GM12878 (cell line): Measurements from ENCODE around the gene CLSTN2. TPM values are rescaled to one million over a fixed set of nuclear protein-coding genes. Genes with fewer than 3 reads are reported as not detected.

Experiments used
- ATAC-seq: fragments of 200-7000 bp; cut with Tn5 transposase; 3 replicates; pipeline ENCODE4 v1.9.1; 2020; ENCODE audit warnings: mild to moderate bottlenecking, moderate library complexity
- BruUV-seq: library from RNA; stranded (reverse); fragments of 400-500 nt; replicated peaks from 2 replicates; lab custom pipeline; 2021; lab: Mats Ljungman, UMichigan
- CTCF ChIA-PET: fragments of 300-600 bp; sonication (Branson Sonifier 250); formaldehyde crosslinking; extraction: SDS; loops from one replicate; lab custom pipeline; 2021; ENCODE audit warnings: inconsistent platforms; lab: Yijun Ruan, JAX
- POLR2A ChIA-PET: fragments of 350-600 bp; formaldehyde crosslinking; extraction: SDS; loops from one replicate; lab custom pipeline; 2021; ENCODE audit warnings: inconsistent platforms; lab: Charles Lee
- RAD21 ChIA-PET: fragments of 300-600 bp; sonication (Branson Sonifier 250); formaldehyde crosslinking; loops from one replicate; lab custom pipeline; 2023; ENCODE audit warnings: antibody characterized with exemption; ENCODE audit not compliant: unreplicated experiment; lab: Charles Lee
- SMC1A ChIA-PET: fragments of 300-600 bp; sonication (Branson Sonifier 250); formaldehyde crosslinking; loops from one replicate; lab custom pipeline; 2023; ENCODE audit not compliant: unreplicated experiment, uncharacterized antibody; lab: Charles Lee
- DNase-seq: peaks from one replicate; pipeline ENCODE4 v3.0.0-alpha.2; 2011; ENCODE audit warnings: low read depth, low spot score
- FAIRE-seq: peaks from 3 replicates; lab custom pipeline; 2011; peaks lifted over from hg19 to GRCh38; lab: Jason Lieb, UNC
- H2AFZ ChIP-seq: 2 replicates; pipeline ENCODE4 v1.6.0; 2011; ENCODE audit warnings: low read depth, low read length, control low read depth; ENCODE audit not compliant: control insufficient read depth
- H3K27ac ChIP-seq: 2 replicates; pipeline ENCODE4 v1.5.1; 2011; ENCODE audit warnings: control low read depth; ENCODE audit not compliant: control insufficient read depth, insufficient read depth
- H3K27me3 ChIP-seq, 2 experiments: replicated peaks in 1 of 2; 2 replicates each; pipeline versions ENCODE4 v1.6.0 to v1.6.1; 2011; ENCODE audit warnings: low read length in 1 of 2; ENCODE audit not compliant: control insufficient read depth in 2 of 2, insufficient read depth in 2 of 2
- H3K36me3 ChIP-seq, 2 experiments: 2 replicates each; pipeline ENCODE4 v1.5.1; 2011; ENCODE audit warnings: low read length in 1 of 2; ENCODE audit not compliant: control insufficient read depth in 2 of 2, insufficient read depth in 2 of 2
- H3K4me1 ChIP-seq: 2 replicates; pipeline ENCODE4 v1.6.1; 2011; ENCODE audit warnings: mild to moderate bottlenecking, low read length, moderate library complexity, mixed read lengths; ENCODE audit not compliant: control insufficient read depth, insufficient read depth
- H3K4me2 ChIP-seq: 2 replicates; pipeline ENCODE4 v1.6.0; 2011; ENCODE audit warnings: control low read depth; ENCODE audit not compliant: control insufficient read depth, insufficient read depth
- H3K4me3 ChIP-seq: fragments of 200-600 bp; sonication (generic); 2 replicates; pipeline ENCODE4 v1.5.1; 2016
- H3K79me2 ChIP-seq: 2 replicates; pipeline ENCODE4 v1.6.0; 2011; ENCODE audit warnings: low read length; ENCODE audit not compliant: control insufficient read depth, insufficient read depth
- H3K9ac ChIP-seq: 2 replicates; pipeline ENCODE4 v1.8.0; 2011; ENCODE audit warnings: low read length, control low read depth, mixed read lengths; ENCODE audit not compliant: control insufficient read depth, insufficient read depth
- H3K9me3 ChIP-seq: replicated peaks from 3 replicates; pipeline ENCODE4 v1.5.1; 2011; ENCODE audit warnings: mild to moderate bottlenecking, low read length; ENCODE audit not compliant: control insufficient read depth, insufficient read depth
- H4K20me1 ChIP-seq: 2 replicates; pipeline ENCODE4 v1.6.0; 2011; ENCODE audit not compliant: control insufficient read depth, insufficient read depth
- ATF3 ChIP-seq: IDR thresholded peaks from 2 replicates; pipeline ENCODE4 v1.6.1; 2011; ENCODE audit warnings: low read depth, mild to moderate bottlenecking, low read length, moderate library complexity, borderline replicate concordance; ENCODE audit errors: extremely low read depth
- DPF2 ChIP-seq: fragments of 450-650 bp; IDR thresholded peaks from 2 replicates; pipeline ENCODE4 v1.6.1; 2017; ENCODE audit warnings: mild to moderate bottlenecking
- IKZF2 ChIP-seq, 2 experiments: fragments of 450-650 bp; IDR thresholded peaks; 2 replicates each; pipeline ENCODE4 v1.6.1; 2017; ENCODE audit warnings: mild to moderate bottlenecking in 2 of 2, moderate library complexity in 2 of 2
- IRF4 ChIP-seq: IDR thresholded peaks from 2 replicates; pipeline ENCODE4 v1.6.1; 2011; ENCODE audit warnings: low read depth, low read length
- PBX3 ChIP-seq: IDR thresholded peaks from 2 replicates; pipeline ENCODE4 v1.6.1; 2011; ENCODE audit warnings: mild to moderate bottlenecking, low read depth, low read length, moderate library complexity; ENCODE audit not compliant: insufficient replicate concordance
- RAD51 ChIP-seq: fragments of 450-650 bp; IDR thresholded peaks from 2 replicates; pipeline ENCODE4 v1.6.1; 2016; ENCODE audit warnings: moderate library complexity, mild to moderate bottlenecking, inconsistent platforms
- SMAD1 ChIP-seq: fragments of 450-650 bp; IDR thresholded peaks from 2 replicates; pipeline ENCODE4 v1.6.1; 2018; ENCODE audit warnings: mild to moderate bottlenecking, low read depth; ENCODE audit not compliant: partially characterized antibody
- SP1 ChIP-seq: IDR thresholded peaks from one replicate; pipeline ENCODE4 v1.6.1; 2011; ENCODE audit warnings: low read depth, low read length
- SPI1 ChIP-seq: IDR thresholded peaks from 2 replicates; pipeline ENCODE4 v1.6.1; 2011; ENCODE audit warnings: low read depth, mild to moderate bottlenecking, low read length, moderate library complexity, borderline replicate concordance; ENCODE audit not compliant: insufficient read depth
- SREBF1 ChIP-seq: IDR thresholded peaks from 2 replicates; pipeline ENCODE4 v1.6.1; 2012; ENCODE audit warnings: mild to moderate bottlenecking, low read length
- STAT3 ChIP-seq: IDR thresholded peaks from 2 replicates; pipeline ENCODE4 v1.6.1; 2011; ENCODE audit warnings: low read depth, low read length, improper control_type of control experiment
- TARDBP ChIP-seq: IDR thresholded peaks from 2 replicates; pipeline ENCODE4 v1.6.1; 2016; ENCODE audit warnings: borderline replicate concordance
- TBL1XR1 ChIP-seq: IDR thresholded peaks from 2 replicates; pipeline ENCODE4 v1.6.1; 2012; ENCODE audit warnings: low read depth, low read length, improper control_type of control experiment
- TCF7 ChIP-seq: IDR thresholded peaks from 2 replicates; pipeline ENCODE4 v1.6.1; 2014; ENCODE audit warnings: antibody characterized with exemption, borderline replicate concordance
- WGBS: methylation state at CpG from one replicate; pipeline ENCODE4 v1.1.6; 2016; ENCODE audit warnings: low lambda C conversion rate; ENCODE audit not compliant: insufficient replicate concordance, insufficient coverage; ENCODE audit errors: missing lambda C conversion rate; 5-methylcytosine and 5-hydroxymethylcytosine counted together
- in situ Hi-C: fragments of 300-500 bp; cut with MboI; formaldehyde crosslinking; loops from 9 replicates; pipeline ENCODE4 v1.14.3; 2018; ENCODE audit warnings: mixed read lengths
- intact Hi-C: fragments of 100-400 bp; cut with micrococcal nuclease; formaldehyde crosslinking; loops from one replicate; pipeline ENCODE4 v1.14.2; 2022; ENCODE audit not compliant: unreplicated experiment
- polyA plus RNA-seq, 11 experiments: library from polyadenylated mRNA; depleted of rRNA in 4 of 11; unstranded in 6 of 11; stranded (reverse) in 5 of 11; fragments of >200 nt; fragmentation: Nextera tagmentation in 4 of 11; fragmentation: Illumina TruSeq in 1 of 11; extraction: Ambion mirVana in 4 of 11; extraction: Trizol in 1 of 11; gene quantifications; 1 replicate in 1 of 11; 2 replicates in 10 of 11; pipeline versions ENCODE4 v1.2.1 to v1.2.3, GENCODE V29; 2011 to 2016; ENCODE audit warnings: inconsistent platforms in 2 of 11, missing spikeins in 2 of 11, low read depth in 1 of 11
- total RNA-seq, 4 experiments: library from RNA; depleted of rRNA in 3 of 4; stranded (reverse); fragments of >200 nt in 3 of 4; fragmentation: Illumina TruSeq in 1 of 4; extraction: Trizol in 1 of 4; gene quantifications; 2 replicates each; pipeline versions ENCODE4 v1.2.1 to v1.2.3, GENCODE V29; 2013 to 2021

Gene CLSTN2
- total and polyA plus RNA-seq, 10 of the 15 experiments (the other 5 are each of a cell fraction or from before 2014, with no cell fraction given), result under 0.01 to 0.10 (median under 0.01) TPM; not detected in 5

- WGBS, result 21% methylated on average over 4 of the region's 4 CpGs
- Histone ChIP-seq H3K4me3 (no peak overlapping the region), H3K4me1 (no peaks in the 10 kb centered on the region), H3K27me3 (no peaks in the 10 kb centered on the region; a peak in 1 of 4 replicates), H3K27ac (no peak overlapping the region), H3K9ac (no peak overlapping the region), H2AFZ (no peak overlapping the region), H4K20me1 (no peaks in the 10 kb centered on the region), H3K36me3 (no peaks in the 10 kb centered on the region), H3K4me2 (no peak overlapping the region), H3K79me2 (no peaks in the 10 kb centered on the region), H3K9me3 (no peaks in the 10 kb centered on the region)
- TF ChIP-seq PBX3, result no peak
- no peak for TF ChIP-seq SPI1
- no peak for TF ChIP-seq DPF2
- no peak for TF ChIP-seq TCF7
- no peak for TF ChIP-seq TARDBP
- no peak for TF ChIP-seq TBL1XR1
- TF ChIP-seq SREBF1, result no peak
- TF ChIP-seq IRF4, result no peak
- TF ChIP-seq STAT3, result no peak
- TF ChIP-seq SP1, result no peak
- TF ChIP-seq RAD51, result no peak
- TF ChIP-seq ATF3, result no peak
- TF ChIP-seq IKZF2 (IDR thresholded peaks at IDR 0.05), result no peak
- TF ChIP-seq SMAD1, result no peak
- DNase-seq (no peak), FAIRE-seq (no peak), ATAC-seq (no peak)
- in situ Hi-C loops, result no loop called here
- ChIA-PET CTCF (no interaction called here), POLR2A (no interaction called here), SMC1A (no interaction called here), RAD21 (no interaction called here)
- no TSS peak for BruUV-seq
- intact Hi-C loops, result no loop called here
These were observed 72.1 kb downstream of the CLSTN2 start for GRCh38 chr3:140007081-140007480.
